Frontal cortex (tissue), 4 donors: Measurements from ENCODE around the gene ATF7IP. TPM values are rescaled to one million over a fixed set of nuclear protein-coding genes. Genes with fewer than 3 reads are reported as not detected.
A peak's percentile ranks its signal among the peaks of the same experiment; 100 is the strongest.

Experiments used
- DNase-seq, 2 donors: peaks; one replicate each; pipeline ENCODE4 v3.0.0; 2012; ENCODE audit warnings: low spot score in 2 of 2
- FAIRE-seq: peaks from 2 replicates; lab custom pipeline; 2012; peaks lifted over from hg19 to GRCh38; lab: Jason Lieb, UNC
- total RNA-seq: library from RNA; depleted of rRNA; stranded (reverse); fragments of >200 nt; gene quantifications from one replicate; pipeline ENCODE4 v1.2.3, GENCODE V29; 2014
- donor health status: control.
- donor health status: control.
- donor health status: control.

The ATF7IP gene
- total RNA-seq, 1 donor from 2014 or later = 60.7 TPM

- no peak for FAIRE-seq
- DNase-seq = no peak
Measured at GRCh38 chr12:14460212-14460841, 94.8 kb downstream of the ATF7IP start.

- DNase-seq = no peak
- FAIRE-seq = no peak
Measured at GRCh38 chr12:14471497-14471896, 106.0 kb downstream of the ATF7IP start.

- no peak for DNase-seq
Measured at GRCh38 chr12:14473707-14474287, 108.3 kb downstream of the ATF7IP start.

GRCh38 chr12:14479004-14479403, 113.5 kb downstream of the ATF7IP start:
- FAIRE-seq = no peak

More at GRCh38 chr12:14473707-14474287, 108.3 kb downstream of the ATF7IP start:
- peak; percentile 36 for FAIRE-seq

GRCh38 chr12:14481201-14481600, 115.7 kb downstream of the ATF7IP start:
- no peak for FAIRE-seq
- DNase-seq = no peak

More at GRCh38 chr12:14479004-14479403, 113.5 kb downstream of the ATF7IP start:
- no peak for DNase-seq

- FAIRE-seq (no peak), DNase-seq (no peak)
Measured at GRCh38 chr12:14482361-14482760, 116.9 kb downstream of the ATF7IP start.

GRCh38 chr12:14482886-14483285, 117.4 kb downstream of the ATF7IP start:
- no peak for FAIRE-seq
- DNase-seq = no peak

GRCh38 chr12:14495326-14495725, 129.8 kb downstream of the ATF7IP start:
- DNase-seq (no peak), FAIRE-seq (no peak)

GRCh38 chr12:14505626-14506596, 140.4 kb downstream of the ATF7IP start:
- no peak for FAIRE-seq
- no peak for DNase-seq

GRCh38 chr12:14510574-14510973, 145.1 kb downstream of the ATF7IP start:
- no peak for DNase-seq

GRCh38 chr12:14514154-14514842, 148.8 kb downstream of the ATF7IP start:
- DNase-seq (no peak), FAIRE-seq (no peak)

More at GRCh38 chr12:14510574-14510973, 145.1 kb downstream of the ATF7IP start:
- no peak for FAIRE-seq

GRCh38 chr12:14514946-14515345, 149.5 kb downstream of the ATF7IP start:
- no peak for DNase-seq
- FAIRE-seq = no peak

GRCh38 chr12:14521822-14522221, 156.3 kb downstream of the ATF7IP start:
- no peak for DNase-seq

GRCh38 chr12:14525964-14526363, 160.5 kb downstream of the ATF7IP start:
- FAIRE-seq = no peak
- no peak for DNase-seq

More at GRCh38 chr12:14521822-14522221, 156.3 kb downstream of the ATF7IP start:
- FAIRE-seq = no peak

- no peak for DNase-seq
- FAIRE-seq = no peak
Measured at GRCh38 chr12:14532152-14532551, 166.7 kb downstream of the ATF7IP start.

GRCh38 chr12:14537088-14537487, 171.6 kb downstream of the ATF7IP start:
- FAIRE-seq (no peak), DNase-seq (no peak)

- FAIRE-seq (no peak), DNase-seq (no peak)
Measured at GRCh38 chr12:14540801-14541462, 175.4 kb downstream of the ATF7IP start.

GRCh38 chr12:14545144-14546124, 180.0 kb downstream of the ATF7IP start:
- DNase-seq (no peak), FAIRE-seq (no peak)
